HepG2 (cell line): ENCODE results near the gene UBE2U. TPM values are rescaled to one million over a fixed set of nuclear protein-coding genes. Genes with fewer than 3 reads are reported as not detected.

Experiments
- ATAC-seq: fragments of 200-7000 bp; cut with Tn5 transposase; 3 replicates; pipeline ENCODE4 v1.9.1; 2020; ENCODE audit warnings: mild to moderate bottlenecking, moderate library complexity
- BruUV-seq: library from RNA; stranded (reverse); fragments of 400-500 nt; replicated peaks from 2 replicates; lab custom pipeline; 2021; lab: Mats Ljungman, UMichigan
- CTCF ChIA-PET: fragments of 300-600 bp; formaldehyde crosslinking; extraction: SDS; loops from one replicate; lab custom pipeline; 2021; ENCODE audit warnings: low total read pairs, inconsistent platforms, low intra/inter-chr PET ratio; lab: Yijun Ruan, JAX
- POLR2A ChIA-PET: fragments of 350-600 bp; sonication (Branson Sonifier 250); formaldehyde crosslinking; loops from one replicate; lab custom pipeline; 2020; ENCODE audit warnings: antibody characterized with exemption, inconsistent platforms; lab: Yijun Ruan, JAX
- DNase-seq: peaks from one replicate; pipeline ENCODE4 v3.0.0-alpha.2; 2015; ENCODE audit warnings: low spot score
- FAIRE-seq: peaks from 3 replicates; lab custom pipeline; 2011; peaks lifted over from hg19 to GRCh38; lab: Jason Lieb, UNC
- H2AFZ ChIP-seq: one replicate; pipeline ENCODE4 v1.6.1; 2011; ENCODE audit warnings: low read length, inconsistent platforms
- H3K27ac ChIP-seq: fragments of 300-600 bp; 3 replicates; pipeline ENCODE4 v1.8.0; 2011; ENCODE audit warnings: mixed run types, mild to moderate bottlenecking, mixed read lengths, low read length, inconsistent platforms; ENCODE audit not compliant: insufficient read depth; ENCODE audit errors: extremely low read length
- H3K27me3 ChIP-seq, 2 experiments: fragments of 200-600 bp in 1 of 2; 2 replicates in 1 of 2; 3 replicates in 1 of 2; pipeline versions ENCODE4 v1.6.0 to v1.8.0; 2011; ENCODE audit warnings: low read length in 2 of 2, mild to moderate bottlenecking in 2 of 2, moderate library complexity in 2 of 2, inconsistent platforms in 1 of 2; ENCODE audit not compliant: insufficient read depth in 2 of 2, control insufficient read depth in 1 of 2
- H3K36me3 ChIP-seq, 2 experiments: fragments of 200-600 bp in 1 of 2; replicated peaks in 1 of 2; 2 replicates in 1 of 2; 3 replicates in 1 of 2; pipeline versions ENCODE4 v1.5.1 to v1.8.0; 2011; ENCODE audit warnings: low read length in 2 of 2, inconsistent platforms in 1 of 2; ENCODE audit not compliant: insufficient read depth in 2 of 2, control insufficient read depth in 1 of 2
- H3K4me1 ChIP-seq: 2 replicates; pipeline ENCODE4 v1.5.1; 2012; ENCODE audit warnings: low read length, inconsistent platforms; ENCODE audit not compliant: insufficient read depth
- H3K4me2 ChIP-seq: 2 replicates; pipeline ENCODE4 v1.6.0; 2011; ENCODE audit warnings: low read depth, low read length, inconsistent platforms
- H3K4me3 ChIP-seq, 3 experiments: fragments of 200-600 bp in 1 of 3; sonication (generic), shearing (Covaris generic) in 1 of 3; replicated peaks in 1 of 3; 2 replicates each; pipeline ENCODE4 v1.5.1; 2011 to 2016; ENCODE audit warnings: low read length in 3 of 3, inconsistent platforms in 2 of 3, low read depth in 2 of 3, mild to moderate bottlenecking in 2 of 3, control low read depth in 1 of 3, mixed read lengths in 1 of 3; ENCODE audit not compliant: insufficient read depth in 1 of 3
- H3K79me2 ChIP-seq: one replicate; pipeline ENCODE4 v1.6.1; 2011; ENCODE audit warnings: low read length, inconsistent platforms; ENCODE audit not compliant: insufficient read depth
- H3K9ac ChIP-seq: 2 replicates; pipeline ENCODE4 v1.6.0; 2011; ENCODE audit warnings: mild to moderate bottlenecking, low read depth, low read length, inconsistent platforms; ENCODE audit not compliant: insufficient read depth
- H3K9me3 ChIP-seq: 2 replicates; pipeline ENCODE4 v1.5.1; 2012; ENCODE audit warnings: mild to moderate bottlenecking, low read length
- H4K20me1 ChIP-seq: 2 replicates; pipeline ENCODE4 v1.6.0; 2011; ENCODE audit warnings: inconsistent platforms, mild to moderate bottlenecking, low read length, moderate library complexity; ENCODE audit not compliant: insufficient read depth
- CREB1 ChIP-seq, 2 experiments: fragments of 450-650 bp in 1 of 2; IDR thresholded peaks; 2 replicates each; pipeline ENCODE4 v1.6.1; 2016 to 2017; ENCODE audit warnings: control low read depth in 1 of 2, mild to moderate bottlenecking in 1 of 2, missing compliant biosample characterization in 1 of 2, missing genetic modification characterization in 1 of 2
- FOXO4 ChIP-seq: sonication (generic); formaldehyde crosslinking; conservative IDR thresholded peaks from 2 replicates; pipeline ENCODE4 v1.8.1; 2023; ENCODE audit warnings: missing genetic modification reagents
- MTF2 ChIP-seq: sonication (generic); formaldehyde crosslinking; IDR thresholded peaks from 2 replicates; pipeline ENCODE4 v1.5.0; 2020; ENCODE audit warnings: missing genetic modification reagents, borderline replicate concordance
- ZSCAN21 ChIP-seq: sonication (generic); formaldehyde crosslinking; IDR thresholded peaks from 2 replicates; pipeline ENCODE4 v1.8.0; 2022; ENCODE audit warnings: mild to moderate bottlenecking, missing genetic modification reagents, moderate library complexity, borderline replicate concordance
- WGBS: methylation state at CpG from one replicate; pipeline ENCODE4 v1.1.6; 2017; ENCODE audit warnings: low lambda C conversion rate; 5-methylcytosine and 5-hydroxymethylcytosine counted together
- in situ Hi-C: cut with HindIII; loops from 2 replicates; pipeline ENCODE4 v1.10.0; 2017; ENCODE audit warnings: low pct_unique_long_range_greater_than_20kb; ENCODE audit not compliant: extremely low pct_ligation_motif_present
- intact Hi-C: fragments of 100-400 bp; cut with micrococcal nuclease; formaldehyde crosslinking; loops from one replicate; pipeline ENCODE4 v1.10.0; 2022; ENCODE audit not compliant: unreplicated experiment
- polyA plus RNA-seq, 8 experiments: library from polyadenylated mRNA; depleted of rRNA in 3 of 8; stranded (reverse) in 7 of 8; unstranded in 1 of 8; fragments of >200 nt; fragmentation: Illumina TruSeq in 4 of 8; extraction: Trizol in 4 of 8; gene quantifications; 2 replicates each; pipeline versions ENCODE4 v1.2.1 to v1.2.3, GENCODE V29; 2011 to 2016; ENCODE audit warnings: low read depth in 4 of 8, missing spikeins in 1 of 8, mixed read lengths in 1 of 8; ENCODE audit not compliant: insufficient read depth in 1 of 8
- total RNA-seq, 5 experiments: library from RNA; depleted of rRNA; stranded (reverse); fragments of >200 nt; fragmentation: Illumina TruSeq; extraction: Trizol; gene quantifications; 2 replicates each; pipeline ENCODE4 v1.2.3, GENCODE V29; 2016; ENCODE audit warnings: low read depth in 1 of 5

Gene UBE2U
- total and polyA plus RNA-seq, 2 of the 13 experiments (the other 11 are each of a cell fraction or from before 2014, with no cell fraction given): not detected

GRCh38 chr1:64312431-64312830 lies 109.0 kb downstream of the UBE2U start (continued):
- TF ChIP-seq FOXO4 (no peak), ZSCAN21 (CRISPR knock-in tag) (no peak), MTF2 (CRISPR knock-in tag) (no peak)
- TF ChIP-seq, all 625 proteins: peak for 0

GRCh38 chr1:64315402-64315801 lies 112.0 kb downstream of the UBE2U start:
- 19% methylated on average over 5 of the region's 5 CpGs for WGBS
- in situ Hi-C loops: no loop called here
- no TSS peak for BruUV-seq
- no peaks in the 10 kb centered on the region for H3K36me3 ChIP-seq
- no peaks in the 10 kb centered on the region for H3K79me2 ChIP-seq
- no peak for FAIRE-seq
- no peaks in the 10 kb centered on the region for H3K4me1 ChIP-seq
- no peak overlapping the region for H3K9ac ChIP-seq
- ChIA-PET CTCF (no interaction called here), POLR2A (no interaction called here)
- H2AFZ ChIP-seq: no peak overlapping the region
- no peaks in the 10 kb centered on the region; a peak in 1 of 5 replicates for H3K27me3 ChIP-seq
- H3K27ac ChIP-seq: no peak overlapping the region
- no peak for ATAC-seq
- no peak overlapping the region for H3K4me3 ChIP-seq
- intact Hi-C loops: no loop called here
- H3K9me3 ChIP-seq: no peaks in the 10 kb centered on the region
- no peak overlapping the region for H3K4me2 ChIP-seq
- no peak for DNase-seq
- H4K20me1 ChIP-seq: no peaks in the 10 kb centered on the region
- TF ChIP-seq MTF2 (CRISPR knock-in tag) (no peak), CREB1 (IDR thresholded peaks at IDR 0.05) (0 out of 2 replicates have a peak, but pooled peaks have one; percentile 10), CREB1 (CRISPR knock-in tag; IDR thresholded peaks at IDR 0.05) (no peak)
